Measurements from ENCODE around the gene USP50.
"Not testable (repeated sequence)": the region's sequence is repeated elsewhere in the genome, so short reads cannot be mapped to it uniquely, and the experiment has no call there.

The USP50 gene

GRCh38 chr15:50503144-50503543 is 43.3 kb downstream of the USP50 start:
- no peak for DNase-seq (ENCODE audit: low read depth)

- DNase-seq (ENCODE audit: low read depth), result no peak
Measured at GRCh38 chr15:50501815-50502214, 44.7 kb downstream of the USP50 start.

- no peak for DNase-seq (ENCODE audit: low read depth)
Measured at GRCh38 chr15:50500352-50500751, 46.1 kb downstream of the USP50 start.

DNA sequence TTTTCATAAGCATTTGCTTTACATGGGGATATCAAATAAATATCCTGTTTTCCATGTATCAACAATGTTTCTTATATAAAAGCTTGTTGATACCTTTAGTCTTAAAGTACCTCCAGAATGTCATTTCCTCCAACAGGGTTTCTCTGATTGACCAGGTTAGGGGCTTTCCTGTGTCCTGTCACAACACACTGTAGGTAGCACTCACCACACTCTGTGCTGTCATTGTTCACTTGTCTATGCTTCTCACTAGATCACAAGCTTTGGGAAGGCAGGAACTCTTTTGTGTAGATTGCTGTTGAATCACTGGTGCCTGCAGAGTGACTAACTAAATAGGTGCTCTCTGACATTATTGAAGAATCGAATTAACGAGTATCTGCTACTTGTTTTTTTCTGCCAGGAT is 49.8 kb downstream of the USP50 start:
- DNase-seq (ENCODE audit: low read depth), result no peak

DNA sequence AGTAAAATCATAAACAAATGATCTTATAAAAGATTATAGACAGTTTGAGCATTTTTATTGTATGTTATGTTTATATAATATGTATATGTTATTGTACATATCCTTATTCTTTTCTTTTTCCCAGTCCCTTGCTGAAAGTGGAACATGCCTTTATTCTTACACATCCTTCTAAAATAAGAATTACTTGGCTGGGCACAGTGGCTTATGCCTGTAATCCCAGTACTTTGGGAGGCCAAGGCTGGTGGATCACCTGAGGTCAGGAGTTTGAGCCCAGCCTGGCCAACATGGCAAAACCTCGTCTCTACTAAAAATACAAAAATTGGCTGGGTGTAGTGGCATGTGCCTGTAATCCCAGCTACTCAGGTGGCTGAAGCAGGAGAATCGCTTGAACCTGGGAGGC is 51.9 kb downstream of the USP50 start:
- not testable (repeated sequence) for DNase-seq (ENCODE audit: low read depth)

DNA sequence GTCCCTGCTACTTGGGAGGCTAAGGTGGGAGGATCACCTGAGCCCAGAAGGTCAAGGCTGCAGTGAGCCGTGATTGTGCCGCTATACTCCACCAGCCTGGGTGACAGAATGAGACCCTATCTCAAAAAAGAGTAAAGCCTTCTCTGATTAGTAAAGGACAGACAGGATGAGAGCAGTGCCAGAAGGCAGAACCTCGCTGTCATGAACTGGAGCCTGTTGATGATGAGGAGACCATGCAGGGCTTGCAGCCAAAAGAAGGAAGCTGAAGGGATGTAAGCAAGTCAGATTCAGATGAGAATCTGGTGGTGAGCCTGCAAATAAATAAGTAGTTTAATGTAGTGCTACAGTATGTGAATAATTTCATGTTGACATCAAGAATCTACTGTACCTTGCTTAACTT is 52.8 kb downstream of the USP50 start:
- DNase-seq (ENCODE audit: low read depth), result no peak

DNA sequence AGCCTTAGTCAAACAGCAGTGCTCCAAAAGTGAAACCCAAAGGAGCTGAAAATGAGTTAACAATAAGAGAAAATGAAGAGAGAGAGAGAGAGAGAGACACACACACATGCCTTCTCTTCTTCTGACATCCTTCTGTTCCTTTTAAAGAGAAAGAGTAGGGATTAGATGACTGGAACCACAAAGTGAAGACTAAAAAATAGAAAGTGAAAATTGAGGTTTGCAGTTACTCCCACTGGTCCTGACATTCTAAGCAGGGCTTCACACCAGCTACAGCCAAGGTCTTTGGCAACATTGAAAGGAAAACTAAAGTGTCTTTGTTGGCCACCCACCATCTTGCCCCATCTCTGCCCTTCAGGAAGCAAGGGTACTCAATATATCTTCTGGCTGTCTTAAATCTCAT is 59.2 kb downstream of the USP50 start:
- no peak for DNase-seq (ENCODE audit: low read depth)

DNA sequence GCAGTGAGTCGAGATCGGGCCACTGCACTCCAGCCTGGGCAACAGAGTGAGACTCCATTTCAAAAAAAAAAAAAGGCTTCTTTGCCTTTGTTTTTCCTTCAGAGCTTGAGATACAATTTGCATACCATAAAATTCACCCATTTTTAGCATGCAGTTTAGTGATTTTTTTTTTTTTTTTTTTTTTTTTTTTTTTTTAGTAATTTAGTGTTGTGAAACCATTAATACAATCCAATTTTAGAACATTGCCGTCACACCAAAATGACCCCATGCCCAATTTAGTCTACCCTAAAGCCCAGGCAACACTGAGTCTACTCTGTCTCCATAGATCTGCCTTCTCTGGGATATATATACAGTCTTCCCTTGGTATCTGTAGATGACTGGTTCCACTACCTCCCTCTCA is 61.1 kb downstream of the USP50 start:
- no peak for DNase-seq (ENCODE audit: low read depth)

DNA sequence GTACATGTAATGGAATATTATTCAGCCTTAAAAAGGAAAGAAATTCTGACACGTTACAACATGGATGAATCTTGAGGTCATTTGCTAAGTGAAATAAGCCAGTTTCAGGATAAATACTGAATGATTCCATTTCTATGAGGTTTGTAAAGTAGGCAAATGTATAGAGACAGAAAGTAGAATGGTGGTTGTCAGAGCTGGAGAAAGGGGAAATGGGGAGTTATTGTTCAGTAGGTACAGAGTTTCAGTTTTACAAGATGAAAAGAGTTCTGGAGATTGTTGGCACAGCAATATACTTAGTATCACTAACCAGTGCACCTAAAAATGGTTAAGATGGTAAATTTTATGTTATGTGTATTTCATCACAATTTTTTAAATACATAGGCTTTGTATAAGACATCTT is 61.7 kb downstream of the USP50 start:
- no peak for DNase-seq (ENCODE audit: low read depth)

DNA sequence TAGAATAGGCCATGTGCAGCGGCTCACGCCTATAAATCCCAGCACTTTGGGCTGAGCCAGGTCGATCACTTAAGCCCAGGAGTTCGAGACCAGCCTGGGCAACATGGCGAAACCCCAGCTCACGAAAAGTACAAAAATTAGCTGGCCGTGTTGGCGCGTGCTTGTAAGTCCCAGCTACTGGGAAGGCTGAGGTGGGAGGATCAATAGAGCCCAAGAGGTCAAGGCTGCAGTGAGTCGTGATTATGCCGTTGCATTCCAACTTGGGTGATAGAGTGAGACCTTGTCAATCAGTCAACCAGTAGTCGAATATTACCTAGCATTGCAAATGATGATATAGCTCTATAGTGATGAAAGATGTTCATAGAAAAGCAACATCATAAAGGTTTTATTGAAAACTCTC is 70.3 kb downstream of the USP50 start:
- no peak for DNase-seq (ENCODE audit: low read depth)

- no peak for DNase-seq (ENCODE audit: low read depth)
Measured at GRCh38 chr15:50471072-50471471, 75.4 kb downstream of the USP50 start.

DNA sequence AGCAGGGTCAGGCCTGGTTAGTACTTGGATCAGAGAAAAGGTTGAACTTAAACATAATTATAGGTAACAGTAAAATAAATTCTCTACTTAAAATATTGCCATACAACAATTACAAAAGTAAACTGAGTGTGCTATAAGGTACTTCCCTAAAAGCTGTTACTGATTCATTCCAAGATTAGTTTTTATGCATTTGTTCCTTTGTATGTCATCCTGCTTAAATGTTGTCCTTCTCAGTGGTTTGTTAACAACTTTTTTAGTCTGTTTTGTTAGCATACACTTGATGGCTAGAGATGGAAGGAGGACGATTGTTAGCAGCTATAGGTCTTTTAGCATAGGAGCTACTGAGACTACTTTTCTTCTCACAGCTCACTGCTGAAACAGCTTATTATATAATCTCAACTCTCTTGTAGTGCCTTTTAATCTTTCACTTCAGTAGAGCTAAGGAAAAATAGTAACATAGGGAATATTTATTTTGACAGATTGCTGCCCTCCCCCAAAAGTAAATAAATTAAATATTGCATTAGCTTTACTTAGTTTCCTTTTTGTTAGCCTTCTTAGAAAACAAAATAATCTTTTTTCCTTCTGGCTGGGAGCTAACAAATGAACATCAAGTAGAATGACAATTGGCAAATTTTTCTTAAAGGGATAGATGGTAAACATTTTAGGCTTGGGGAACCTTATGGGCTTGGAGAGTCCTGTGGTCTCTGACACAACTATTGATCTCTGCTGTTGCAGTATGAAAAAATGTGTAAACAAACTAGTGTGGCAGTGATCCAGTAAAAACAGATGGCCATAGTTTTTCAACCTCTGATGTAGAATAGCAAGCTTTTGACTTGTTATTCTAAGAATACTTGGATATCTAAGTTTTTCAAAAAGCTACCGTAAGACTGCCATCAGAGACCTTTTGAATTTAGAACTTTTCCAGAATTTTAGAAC is 82.8 kb downstream of the USP50 start:
- no peak for DNase-seq (ENCODE audit: low read depth)

GRCh38 chr15:50458348-50459112 is 87.9 kb downstream of the USP50 start:
- no peak for DNase-seq (ENCODE audit: low read depth)

GRCh38 chr15:50452927-50453326 is 93.5 kb downstream of the USP50 start:
- DNase-seq (ENCODE audit: low read depth), result no peak

All from T-helper 22 cell (primary cell).